MCF 10A (cell line): ENCODE results near the gene GTF3C5. TPM values are rescaled to one million over a fixed set of nuclear protein-coding genes. Genes with fewer than 3 reads are reported as not detected.

Experiments
- BruUV-seq: library from RNA; stranded (reverse); fragments of 400-500 nt; replicated peaks from 2 replicates; lab custom pipeline; 2021; lab: Mats Ljungman, UMichigan
- CTCF ChIA-PET: fragments of 300-600 bp; sonication (Branson Sonifier 250); formaldehyde crosslinking; extraction: SDS; loops from one replicate; lab custom pipeline; 2021; ENCODE audit warnings: antibody characterized with exemption, inconsistent platforms; lab: Yijun Ruan, JAX
- POLR2A ChIA-PET: fragments of 300-600, 350-650 bp; sonication (Branson Sonifier 250); formaldehyde crosslinking; extraction: SDS; loops from one replicate; lab custom pipeline; 2020; ENCODE audit warnings: antibody characterized with exemption, inconsistent platforms; lab: Yijun Ruan, JAX
- DNase-seq: peaks from one replicate; pipeline ENCODE4 v3.0.0-alpha.2; 2018; ENCODE audit not compliant: unreplicated experiment
- H3K27ac Mint-ChIP-seq: one replicate; pipeline ENCODE4 v1.8.0; 2022; ENCODE audit warnings: mild to moderate bottlenecking, low read depth, mixed read lengths; ENCODE audit not compliant: unreplicated experiment
- H3K27me3 Mint-ChIP-seq: one replicate; pipeline ENCODE4 v1.8.0; 2022; ENCODE audit warnings: mixed read lengths; ENCODE audit not compliant: insufficient read depth, unreplicated experiment
- H3K36me3 Mint-ChIP-seq: one replicate; pipeline ENCODE4 v1.8.0; 2022; ENCODE audit warnings: mild to moderate bottlenecking, moderate library complexity, mixed read lengths; ENCODE audit not compliant: insufficient read depth, unreplicated experiment
- H3K4me1 Mint-ChIP-seq: one replicate; pipeline ENCODE4 v1.8.0; 2022; ENCODE audit warnings: mixed read lengths; ENCODE audit not compliant: insufficient read depth, unreplicated experiment
- H3K4me3 Mint-ChIP-seq: one replicate; pipeline ENCODE4 v1.8.0; 2022; ENCODE audit warnings: mild to moderate bottlenecking, moderate library complexity, mixed read lengths; ENCODE audit not compliant: unreplicated experiment
- H3K9me3 Mint-ChIP-seq: one replicate; pipeline ENCODE4 v1.8.0; 2022; ENCODE audit warnings: mixed read lengths; ENCODE audit not compliant: unreplicated experiment
- intact Hi-C: fragments of 100-400 bp; cut with micrococcal nuclease; formaldehyde crosslinking; loops from 2 replicates; pipeline ENCODE4 v1.14.1; 2022
- total RNA-seq: library from RNA; stranded (reverse); gene quantifications from 2 replicates; pipeline ENCODE4 v1.2.3, GENCODE V29; 2022
- TF ChIP-seq, protein P1 (sequence below): fragments of 200-600 bp; IDR thresholded peaks from one replicate; pipeline ENCODE4 v1.8.0; 2022; ENCODE audit warnings: antibody characterized with exemption, mild to moderate bottlenecking; ENCODE audit not compliant: unreplicated experiment

The GTF3C5 gene
- total RNA-seq, 1 experiment from 2014 or later: 55.4 TPM

GRCh38 chr9:133050781-133051180, 20.0 kb downstream of the GTF3C5 start:
- Mint-ChIP-seq H3K4me3 (no peak overlapping the region), H3K27me3 (no peaks in the 10 kb centered on the region), H3K27ac (no peak overlapping the region), H3K36me3 (peaks cover 45% of the 10 kb centered on the region), H3K9me3 (no peaks in the 10 kb centered on the region), H3K4me1 (no peaks in the 10 kb centered on the region)
- DNase-seq: no peak
- no TSS peak for BruUV-seq
- intact Hi-C loops: no loop called here
- ChIA-PET POLR2A (no interaction called here), CTCF (interaction anchor here (0.7 to 1.4 kb wide), 4 partner anchors 10 to 82 kb away, joined by 3 to 4 read pairs (median 4); no protein-coding TSS in a partner anchor)
- TF ChIP-seq, protein P1, sequence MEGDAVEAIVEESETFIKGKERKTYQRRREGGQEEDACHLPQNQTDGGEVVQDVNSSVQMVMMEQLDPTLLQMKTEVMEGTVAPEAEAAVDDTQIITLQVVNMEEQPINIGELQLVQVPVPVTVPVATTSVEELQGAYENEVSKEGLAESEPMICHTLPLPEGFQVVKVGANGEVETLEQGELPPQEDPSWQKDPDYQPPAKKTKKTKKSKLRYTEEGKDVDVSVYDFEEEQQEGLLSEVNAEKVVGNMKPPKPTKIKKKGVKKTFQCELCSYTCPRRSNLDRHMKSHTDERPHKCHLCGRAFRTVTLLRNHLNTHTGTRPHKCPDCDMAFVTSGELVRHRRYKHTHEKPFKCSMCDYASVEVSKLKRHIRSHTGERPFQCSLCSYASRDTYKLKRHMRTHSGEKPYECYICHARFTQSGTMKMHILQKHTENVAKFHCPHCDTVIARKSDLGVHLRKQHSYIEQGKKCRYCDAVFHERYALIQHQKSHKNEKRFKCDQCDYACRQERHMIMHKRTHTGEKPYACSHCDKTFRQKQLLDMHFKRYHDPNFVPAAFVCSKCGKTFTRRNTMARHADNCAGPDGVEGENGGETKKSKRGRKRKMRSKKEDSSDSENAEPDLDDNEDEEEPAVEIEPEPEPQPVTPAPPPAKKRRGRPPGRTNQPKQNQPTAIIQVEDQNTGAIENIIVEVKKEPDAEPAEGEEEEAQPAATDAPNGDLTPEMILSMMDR: no peak

- Mint-ChIP-seq H3K36me3 (peaks cover 42% of the 10 kb centered on the region), H3K27ac (no peak overlapping the region), H3K9me3 (no peaks in the 10 kb centered on the region), H3K27me3 (no peaks in the 10 kb centered on the region), H3K4me1 (no peaks in the 10 kb centered on the region), H3K4me3 (no peak overlapping the region)
- no TSS peak for BruUV-seq
- intact Hi-C loops: no loop called here
- no peak for DNase-seq
- CTCF ChIA-PET: interaction anchor here (0.7 to 1.3 kb wide), 2 partner anchors 28 to 92 kb away, joined by 3 to 7 read pairs; no protein-coding TSS in a partner anchor
- POLR2A ChIA-PET: interaction anchor here (0.5 kb wide), 1 partner anchor 53 kb away, joined by 3 read pairs; no protein-coding TSS in a partner anchor
- TF ChIP-seq, protein P1: no peak
Observed at GRCh38 chr9:133051281-133051900, 20.6 kb downstream of the GTF3C5 start.

DNA sequence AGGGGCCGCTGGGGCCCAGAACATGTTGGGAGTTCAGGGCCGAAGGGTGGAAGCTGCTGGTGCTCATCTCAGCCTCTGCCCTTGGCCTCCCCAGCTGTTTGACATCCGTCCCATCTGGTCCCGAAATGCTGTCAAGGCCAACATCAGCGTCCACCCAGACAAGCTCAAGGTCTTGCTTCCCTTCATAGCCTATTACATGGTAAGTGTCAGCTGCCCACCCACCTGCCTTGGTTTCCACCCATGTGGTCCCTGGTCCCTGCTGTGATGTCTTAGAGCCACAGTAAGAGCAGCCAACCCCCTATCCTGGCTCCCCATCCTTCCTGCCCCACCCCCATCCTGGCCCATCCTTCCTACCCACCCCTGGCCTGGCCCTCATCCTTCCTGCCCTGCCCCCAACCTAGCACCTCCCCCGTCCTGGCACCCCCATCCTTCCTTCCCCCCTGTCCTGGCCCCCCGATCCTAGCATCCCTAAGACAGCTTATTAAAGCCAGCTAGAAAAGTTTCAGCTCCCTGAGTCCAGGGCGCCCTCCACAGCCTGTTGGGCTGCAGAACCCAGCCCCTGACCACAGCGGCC, 21.3 kb downstream of the GTF3C5 start:
- POLR2A ChIA-PET: no interaction called here
- TF ChIP-seq, protein P1: no peak
- H3K27ac Mint-ChIP-seq: no peak overlapping the region
- CTCF ChIA-PET: interaction anchor here (0.7 to 1.3 kb wide), 2 partner anchors 92 to 95 kb away, joined by 4 to 7 read pairs; no protein-coding TSS in a partner anchor
- H3K27me3 Mint-ChIP-seq: no peaks in the 10 kb centered on the region
- no peak for DNase-seq
- intact Hi-C loops: no loop called here
- no peaks in the 10 kb centered on the region for H3K4me1 Mint-ChIP-seq
- peaks cover 38% of the 10 kb centered on the region for H3K36me3 Mint-ChIP-seq
- H3K9me3 Mint-ChIP-seq: no peaks in the 10 kb centered on the region
- no peak overlapping the region for H3K4me3 Mint-ChIP-seq
- BruUV-seq: no TSS peak

- ChIA-PET POLR2A (interaction anchor here (0.8 kb wide), 1 partner anchor 24 kb away, joined by 3 read pairs; the partner anchor contains the start of gene GTF3C5), CTCF (no interaction called here)
- H3K4me3 Mint-ChIP-seq: no peak overlapping the region
- no TSS peak for BruUV-seq
- no peaks in the 10 kb centered on the region for H3K9me3 Mint-ChIP-seq
- peaks cover 41% of the 10 kb centered on the region for H3K36me3 Mint-ChIP-seq
- TF ChIP-seq, protein P1: no peak
- no peak for DNase-seq
- H3K27ac Mint-ChIP-seq: no peak overlapping the region
- H3K27me3 Mint-ChIP-seq: no peaks in the 10 kb centered on the region
- intact Hi-C loops: no loop called here
- H3K4me1 Mint-ChIP-seq: no peaks in the 10 kb centered on the region
Observed at GRCh38 chr9:133054194-133054890, 23.5 kb downstream of the GTF3C5 start.
